ENCODE measurements around the gene KCNMA1. TPM values are rescaled to one million over a fixed set of nuclear protein-coding genes. Genes with fewer than 3 reads are reported as not detected.

KCNMA1 gene
- total RNA-seq, 1 experiment from 2014 or later = 20.7 TPM

GRCh38 chr10:77393411-77393810, 244.2 kb downstream of the KCNMA1 start:
- peaks cover 23% of the 10 kb centered on the region for H3K4me1 Mint-ChIP-seq (ENCODE audit: low read depth, unreplicated experiment)
- POLR2A ChIA-PET = no interaction called here
- DNase-seq = no peak

GRCh38 chr10:77392851-77393250, 244.8 kb downstream of the KCNMA1 start:
- BruUV-seq (replicated peaks) = no TSS peak
- no peak for DNase-seq
- Mint-ChIP-seq H3K36me3 (ENCODE audit: insufficient read depth, unreplicated experiment) (no peaks in the 10 kb centered on the region), H3K9me3 (ENCODE audit: unreplicated experiment) (no peaks in the 10 kb centered on the region), H3K27me3 (ENCODE audit: insufficient read depth, unreplicated experiment) (no peaks in the 10 kb centered on the region), H3K27ac (ENCODE audit: unreplicated experiment) (peak overlapping the region; percentile 17), H3K4me1 (ENCODE audit: low read depth, unreplicated experiment) (peaks cover 28% of the 10 kb centered on the region), H3K4me3 (ENCODE audit: unreplicated experiment) (no peak overlapping the region)
- Histone ChIP-seq H3K36me3 (ENCODE audit: control insufficient read depth, insufficient read depth, low read length) (no peaks in the 10 kb centered on the region), H3K4me1 (peaks cover 39% of the 10 kb centered on the region), H3K9me3 (no peaks in the 10 kb centered on the region), H3K27me3 (replicated peaks; ENCODE audit: control insufficient read depth, insufficient read depth, low read length) (no peaks in the 10 kb centered on the region), H3K4me3 (ENCODE audit: low read depth, low read length) (no peak overlapping the region)
- ChIA-PET POLR2A (no interaction called here), CTCF (interaction anchor here (0.5 to 1.8 kb wide), 7 partner anchors 13 to 248 kb away, joined by 3 to 7 read pairs (median 4); no protein-coding TSS in a partner anchor)
- intact Hi-C loops (cut with micrococcal nuclease; ENCODE audit: unreplicated experiment) = loop anchor here (1.0 kb wide), 2 partner anchors 38 to 93 kb away; no protein-coding TSS in a partner anchor
- TF ChIP-seq CTCF (IDR thresholded peaks at IDR 0.05; ENCODE audit: insufficient read depth in 1 of 2, low read depth in 1 of 2, low read length in 1 of 2, severe bottlenecking in 1 of 2, unreplicated experiment in 1 of 2) = no peak

More at GRCh38 chr10:77393411-77393810, 244.2 kb downstream of the KCNMA1 start:
- CTCF ChIA-PET = interaction anchor here (1.3 to 1.8 kb wide), 2 partner anchors 12 to 248 kb away, joined by 3 to 5 read pairs; no protein-coding TSS in a partner anchor
- H3K36me3 ChIP-seq (ENCODE audit: control insufficient read depth, insufficient read depth, low read length) = no peaks in the 10 kb centered on the region
- no peak overlapping the region for H3K27ac Mint-ChIP-seq (ENCODE audit: unreplicated experiment)
- no TSS peak for BruUV-seq (replicated peaks)
- H3K9me3 ChIP-seq = no peaks in the 10 kb centered on the region
- no peaks in the 10 kb centered on the region for H3K9me3 Mint-ChIP-seq (ENCODE audit: unreplicated experiment)
- no peaks in the 10 kb centered on the region for H3K36me3 Mint-ChIP-seq (ENCODE audit: insufficient read depth, unreplicated experiment)
- peaks cover 33% of the 10 kb centered on the region for H3K4me1 ChIP-seq
- no peaks in the 10 kb centered on the region for H3K27me3 Mint-ChIP-seq (ENCODE audit: insufficient read depth, unreplicated experiment)
- H3K4me3 Mint-ChIP-seq (ENCODE audit: unreplicated experiment) = no peak overlapping the region
- no peaks in the 10 kb centered on the region for H3K27me3 ChIP-seq (replicated peaks; ENCODE audit: control insufficient read depth, insufficient read depth, low read length)
- no peak overlapping the region for H3K4me3 ChIP-seq (ENCODE audit: low read depth, low read length)
- TF ChIP-seq CTCF (IDR thresholded peaks at IDR 0.05; ENCODE audit: insufficient read depth in 1 of 2, low read depth in 1 of 2, low read length in 1 of 2, severe bottlenecking in 1 of 2, unreplicated experiment in 1 of 2) = no peak
- intact Hi-C loops (cut with micrococcal nuclease; ENCODE audit: unreplicated experiment) = no loop called here

GRCh38 chr10:77392236-77392721, 245.3 kb downstream of the KCNMA1 start:
- intact Hi-C loops (cut with micrococcal nuclease; ENCODE audit: unreplicated experiment) = loop anchor here (1.0 kb wide), 2 partner anchors 39 to 94 kb away; no protein-coding TSS in a partner anchor
- Mint-ChIP-seq H3K4me1 (ENCODE audit: low read depth, unreplicated experiment) (peaks cover 34% of the 10 kb centered on the region), H3K4me3 (ENCODE audit: unreplicated experiment) (no peak overlapping the region), H3K27ac (ENCODE audit: unreplicated experiment) (peak overlapping the region; percentile 17), H3K36me3 (ENCODE audit: insufficient read depth, unreplicated experiment) (no peaks in the 10 kb centered on the region), H3K9me3 (ENCODE audit: unreplicated experiment) (no peaks in the 10 kb centered on the region), H3K27me3 (ENCODE audit: insufficient read depth, unreplicated experiment) (no peaks in the 10 kb centered on the region)
- H3K27me3 ChIP-seq (replicated peaks; ENCODE audit: control insufficient read depth, insufficient read depth, low read length) = no peaks in the 10 kb centered on the region
- H3K9me3 ChIP-seq = no peaks in the 10 kb centered on the region
- H3K36me3 ChIP-seq (ENCODE audit: control insufficient read depth, insufficient read depth, low read length) = no peaks in the 10 kb centered on the region
- no TSS peak for BruUV-seq (replicated peaks)
- no peak overlapping the region for H3K4me3 ChIP-seq (ENCODE audit: low read depth, low read length)
- ChIA-PET POLR2A (no interaction called here), CTCF (interaction anchor here (0.5 to 1.8 kb wide), 8 partner anchors 13 to 249 kb away, joined by 3 to 7 read pairs (median 4); no protein-coding TSS in a partner anchor)
- peaks cover 44% of the 10 kb centered on the region for H3K4me1 ChIP-seq
- no peak for DNase-seq
- no peak for TF ChIP-seq CTCF (IDR thresholded peaks at IDR 0.05; ENCODE audit: insufficient read depth in 1 of 2, low read depth in 1 of 2, low read length in 1 of 2, severe bottlenecking in 1 of 2, unreplicated experiment in 1 of 2)
